ENCODE results near the gene ADAMTSL2.

Gene ADAMTSL2

DNA sequence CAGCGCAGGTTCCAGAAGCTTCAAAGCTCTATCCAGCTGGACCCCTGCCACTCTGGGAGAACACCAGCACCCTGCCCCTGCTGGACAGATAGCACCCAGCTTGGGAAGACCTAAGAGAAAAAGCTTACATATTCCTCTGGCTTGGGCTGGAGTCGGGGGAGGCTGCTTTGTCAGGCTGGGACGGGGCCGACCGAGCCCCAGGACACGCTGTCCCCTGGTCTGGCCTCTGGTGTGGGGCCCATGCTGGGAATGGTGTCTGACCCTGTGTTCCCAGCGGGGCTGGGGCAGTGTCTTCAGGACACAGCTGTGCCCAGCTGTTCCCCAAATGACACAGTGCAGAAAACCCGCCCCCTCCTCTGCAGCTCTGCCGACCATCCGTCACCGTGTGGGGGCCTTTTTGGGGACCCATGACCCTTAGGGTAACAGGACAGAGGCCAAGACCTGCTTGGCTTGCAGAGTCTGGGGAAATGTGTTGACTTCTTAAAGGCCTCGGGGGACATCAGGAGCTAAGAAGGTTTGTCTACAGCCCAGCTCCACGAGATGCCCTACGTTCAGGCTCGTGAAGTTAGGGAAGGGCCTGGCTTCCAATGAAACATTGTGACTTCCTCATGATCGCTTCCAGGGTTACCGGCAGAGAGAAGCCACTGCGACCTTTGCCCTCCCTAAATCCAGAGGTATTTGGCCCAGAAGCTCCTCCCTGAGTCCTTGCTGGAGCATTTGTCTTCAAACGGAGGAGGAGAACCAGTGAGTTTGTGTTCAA is 35.2 kb upstream of the ADAMTSL2 start:
- DNase-seq = no peak
- in situ Hi-C loops (cut with MboI; ENCODE audit: low pct_unique_long_range_greater_than_20kb, low sequenced_read_pairs) = no loop called here

DNA sequence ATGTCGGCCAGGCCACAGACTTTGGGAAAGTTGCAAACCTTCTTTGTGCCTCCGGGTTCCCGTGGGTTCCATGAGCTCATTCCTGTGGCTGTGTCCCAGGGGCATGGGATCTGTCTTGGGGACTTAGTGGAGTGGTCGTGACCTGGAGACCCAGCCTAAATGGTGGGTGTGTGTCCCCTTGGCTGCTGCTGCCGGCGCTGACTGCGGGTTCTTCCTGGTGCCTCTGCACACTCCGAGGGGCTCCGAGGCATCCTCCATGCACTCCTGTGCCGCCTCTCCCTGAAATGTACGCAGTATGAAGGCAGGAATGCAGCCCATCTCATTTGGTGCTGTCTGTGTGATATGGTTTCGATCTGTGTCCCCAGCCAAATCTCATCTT is 34.6 kb upstream of the ADAMTSL2 start:
- in situ Hi-C loops (cut with MboI; ENCODE audit: low pct_unique_long_range_greater_than_20kb, low sequenced_read_pairs) = no loop called here
- DNase-seq = no peak

DNA sequence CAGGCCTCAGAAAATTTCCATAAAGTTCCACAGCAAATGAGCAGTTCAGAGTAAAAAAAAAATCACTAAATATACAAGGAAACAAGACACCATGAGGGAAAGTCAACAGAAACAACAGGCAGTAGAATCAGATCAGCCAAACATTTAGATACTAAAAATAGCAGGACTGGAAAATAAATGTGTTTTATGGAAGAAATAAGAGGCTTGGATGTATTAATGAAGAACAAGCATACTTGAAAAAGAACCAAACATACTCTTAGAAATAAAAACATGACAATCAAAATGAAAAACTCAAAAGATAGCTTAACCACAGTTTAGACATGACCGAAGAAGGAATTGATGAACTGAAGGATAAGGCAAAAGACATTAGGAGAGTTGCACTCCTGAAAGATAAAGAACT is 32.4 kb upstream of the ADAMTSL2 start:
- in situ Hi-C loops (cut with MboI; ENCODE audit: low pct_unique_long_range_greater_than_20kb, low sequenced_read_pairs) = no loop called here
- no peak for DNase-seq

- in situ Hi-C loops (cut with MboI; ENCODE audit: low pct_unique_long_range_greater_than_20kb, low sequenced_read_pairs) = no loop called here
- no peak for DNase-seq
These were observed 29.2 kb upstream of the ADAMTSL2 start for GRCh38 chr9:133505186-133505830.

DNA sequence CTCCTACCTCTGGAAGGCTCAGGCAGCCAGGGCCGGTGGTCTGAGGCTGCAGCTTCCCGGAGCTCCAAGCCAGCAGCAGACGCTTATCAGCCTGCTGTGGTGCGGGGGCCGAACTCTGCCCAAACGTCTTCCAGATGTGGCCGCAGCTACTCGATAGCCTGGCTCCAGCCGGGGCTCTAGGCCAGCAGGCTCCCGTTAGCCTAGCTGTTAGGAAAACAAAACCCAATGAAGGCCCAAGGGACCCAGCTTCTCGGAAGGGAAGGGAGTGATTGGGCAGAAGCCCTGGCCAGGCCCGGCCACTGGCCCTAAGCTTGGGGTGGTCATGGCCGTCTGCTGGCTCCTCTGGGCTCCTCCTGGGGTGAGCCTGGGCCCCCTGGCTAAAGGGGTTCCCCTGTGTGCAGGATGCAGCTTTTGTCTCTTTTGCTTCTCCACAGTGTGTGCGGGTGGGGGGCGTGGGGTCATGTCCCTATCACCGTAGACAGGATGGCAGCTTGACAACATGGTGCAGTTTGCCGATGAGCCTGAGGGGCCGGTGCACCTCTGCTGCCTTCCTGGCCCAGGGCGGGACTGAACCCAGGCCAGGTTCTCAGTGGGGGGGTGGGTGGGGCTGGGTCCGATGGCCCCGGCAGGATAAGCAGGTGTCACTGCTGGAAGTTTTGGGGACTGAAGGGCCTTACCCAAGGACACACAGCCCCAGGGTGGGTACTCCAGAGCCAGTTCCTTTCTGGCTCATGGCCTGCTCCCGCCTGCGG is 28.4 kb upstream of the ADAMTSL2 start:
- no peak for DNase-seq
- in situ Hi-C loops (cut with MboI; ENCODE audit: low pct_unique_long_range_greater_than_20kb, low sequenced_read_pairs) = no loop called here

DNA sequence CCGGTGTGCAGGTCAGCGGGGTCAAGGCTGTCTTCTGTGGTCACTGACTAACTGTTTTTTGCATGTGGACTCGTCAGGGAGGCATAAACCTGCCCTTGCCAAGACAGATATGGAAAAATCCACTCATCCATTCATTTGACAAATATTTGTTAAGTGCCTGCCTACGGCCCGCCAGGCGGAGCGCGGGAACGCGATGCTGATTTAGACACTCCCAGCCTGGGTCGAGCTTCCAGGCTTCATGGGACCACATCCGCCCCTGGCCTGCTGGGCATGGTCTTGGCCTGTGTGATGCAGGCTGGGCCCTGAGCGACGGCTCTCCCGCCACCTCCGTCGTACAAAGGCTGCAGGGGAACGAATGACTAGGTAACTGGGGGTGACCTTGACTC is 27.9 kb upstream of the ADAMTSL2 start:
- in situ Hi-C loops (cut with MboI; ENCODE audit: low pct_unique_long_range_greater_than_20kb, low sequenced_read_pairs) = no loop called here
- DNase-seq = no peak

DNA sequence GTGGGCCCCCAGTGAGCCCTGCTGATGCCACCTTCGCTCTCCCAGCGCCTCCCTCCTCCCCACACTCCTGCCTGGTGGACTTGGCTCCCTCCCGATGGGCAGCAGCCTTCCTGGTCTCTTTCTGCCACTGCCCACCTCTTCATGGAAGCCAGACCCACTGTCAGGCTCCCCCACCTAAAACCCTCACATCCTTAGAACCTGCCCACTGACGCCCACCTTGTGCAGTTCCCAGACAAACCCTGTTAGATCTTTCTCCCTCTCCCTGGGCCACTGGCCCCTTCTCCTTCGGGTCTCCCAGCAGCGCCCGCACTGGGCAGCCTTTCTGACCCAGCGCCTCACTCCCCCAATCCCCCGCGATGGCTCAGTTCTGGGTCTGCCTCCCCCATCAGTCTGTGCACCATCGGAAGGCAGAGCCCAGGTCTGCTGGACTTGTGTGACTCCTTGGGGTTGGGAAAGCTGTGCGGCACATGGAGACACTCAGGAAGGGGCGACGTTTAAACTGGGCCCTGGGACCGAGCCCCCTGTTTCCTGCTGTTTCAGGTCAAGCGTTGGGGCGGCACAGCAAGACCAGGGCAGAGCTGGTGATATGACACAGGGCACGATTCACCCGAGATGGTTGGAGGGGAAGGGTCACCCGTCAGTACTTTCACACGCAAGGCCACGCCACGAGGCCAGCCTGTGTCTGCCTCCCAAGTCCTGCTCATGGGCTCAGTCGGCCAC is 27.1 kb upstream of the ADAMTSL2 start:
- DNase-seq = no peak
- in situ Hi-C loops (cut with MboI; ENCODE audit: low pct_unique_long_range_greater_than_20kb, low sequenced_read_pairs) = no loop called here

- DNase-seq = no peak
- in situ Hi-C loops (cut with MboI; ENCODE audit: low pct_unique_long_range_greater_than_20kb, low sequenced_read_pairs) = no loop called here
These were observed 26.5 kb upstream of the ADAMTSL2 start for GRCh38 chr9:133508046-133508445.

DNA sequence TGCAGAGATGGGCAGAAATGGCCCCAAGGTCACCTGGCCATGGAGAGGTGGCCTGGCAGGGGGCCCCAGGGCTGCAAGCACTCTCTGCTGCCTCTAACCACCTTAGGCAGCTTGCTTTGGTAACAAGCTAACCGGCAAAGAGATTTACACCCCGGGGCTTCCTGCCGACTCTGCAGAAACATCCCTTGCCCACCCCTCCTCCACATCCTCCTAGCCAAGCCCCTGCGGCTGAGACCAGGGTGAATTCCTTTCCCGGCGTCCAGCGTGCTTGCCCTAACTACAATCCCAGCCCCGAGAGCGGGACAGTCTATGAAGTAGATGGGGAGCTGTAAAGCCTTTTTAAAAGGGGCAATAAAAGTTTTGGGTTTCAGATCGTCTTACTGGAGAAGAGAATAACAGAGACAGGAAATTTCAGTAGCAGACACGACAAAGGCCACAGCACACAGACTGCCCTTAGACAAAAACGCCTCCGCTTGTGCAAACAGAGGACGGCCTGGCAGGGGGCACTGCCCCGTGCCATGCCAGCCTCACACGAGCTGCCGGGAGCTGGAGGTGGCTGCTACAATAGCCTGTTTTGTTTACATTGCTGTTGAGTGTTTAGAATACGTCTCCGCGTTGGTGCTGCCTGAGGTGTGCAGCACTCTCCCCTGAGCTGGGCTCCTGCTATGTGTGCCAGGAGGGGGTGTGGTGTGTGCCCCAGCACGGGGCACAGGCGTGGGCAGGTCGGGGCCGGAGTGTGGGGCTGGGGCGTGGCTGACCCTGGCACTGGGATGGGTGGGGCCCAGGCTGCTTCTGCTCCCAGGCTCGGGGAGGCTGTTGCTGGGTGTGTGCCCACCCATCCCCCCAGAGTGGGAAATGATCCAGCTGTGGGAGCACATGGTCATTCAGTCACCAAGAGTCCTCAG is 25.1 kb upstream of the ADAMTSL2 start:
- no peak for DNase-seq

DNA sequence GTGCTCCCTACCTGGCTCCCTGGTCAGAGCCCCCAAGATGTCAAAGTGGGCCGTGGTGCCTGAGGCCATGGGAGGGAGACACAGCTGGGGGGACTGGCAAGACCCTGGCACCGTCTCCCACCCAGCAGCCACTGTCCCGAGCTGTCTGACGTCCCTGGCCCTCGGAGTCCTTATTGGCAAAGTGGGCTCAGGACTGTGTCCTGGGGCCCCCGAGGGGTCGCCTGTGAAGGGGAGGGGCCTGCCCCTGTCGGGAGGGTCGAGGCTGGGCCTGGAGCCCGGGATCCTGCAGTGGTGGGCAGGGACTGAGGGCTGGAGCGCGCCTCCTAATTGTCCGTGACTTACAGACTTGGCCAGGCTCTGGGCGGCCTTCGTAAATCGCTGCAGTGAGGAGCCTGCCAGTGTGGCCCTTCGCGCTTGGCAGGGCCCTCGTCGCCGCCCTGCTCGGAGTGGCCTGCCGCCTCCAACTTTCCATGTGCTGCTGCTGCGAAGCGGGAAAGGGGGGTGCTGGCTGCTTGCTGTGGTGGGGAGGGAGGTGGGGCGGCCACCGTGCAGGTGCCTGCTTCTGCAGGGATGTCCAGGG is 23.5 kb upstream of the ADAMTSL2 start:
- in situ Hi-C loops (cut with MboI; ENCODE audit: low pct_unique_long_range_greater_than_20kb, low sequenced_read_pairs) = no loop called here
- DNase-seq = no peak

More for the DNA sequence above, 25.1 kb upstream of the ADAMTSL2 start:
- in situ Hi-C loops (cut with MboI; ENCODE audit: low pct_unique_long_range_greater_than_20kb, low sequenced_read_pairs) = no loop called here

- in situ Hi-C loops (cut with MboI; ENCODE audit: low pct_unique_long_range_greater_than_20kb, low sequenced_read_pairs) = no loop called here
- no peak for DNase-seq
These were observed 22.9 kb upstream of the ADAMTSL2 start for GRCh38 chr9:133511607-133512006.

GRCh38 chr9:133512253-133513213 is 22.0 kb upstream of the ADAMTSL2 start:
- in situ Hi-C loops (cut with MboI; ENCODE audit: low pct_unique_long_range_greater_than_20kb, low sequenced_read_pairs) = no loop called here
- DNase-seq = no peak

DNA sequence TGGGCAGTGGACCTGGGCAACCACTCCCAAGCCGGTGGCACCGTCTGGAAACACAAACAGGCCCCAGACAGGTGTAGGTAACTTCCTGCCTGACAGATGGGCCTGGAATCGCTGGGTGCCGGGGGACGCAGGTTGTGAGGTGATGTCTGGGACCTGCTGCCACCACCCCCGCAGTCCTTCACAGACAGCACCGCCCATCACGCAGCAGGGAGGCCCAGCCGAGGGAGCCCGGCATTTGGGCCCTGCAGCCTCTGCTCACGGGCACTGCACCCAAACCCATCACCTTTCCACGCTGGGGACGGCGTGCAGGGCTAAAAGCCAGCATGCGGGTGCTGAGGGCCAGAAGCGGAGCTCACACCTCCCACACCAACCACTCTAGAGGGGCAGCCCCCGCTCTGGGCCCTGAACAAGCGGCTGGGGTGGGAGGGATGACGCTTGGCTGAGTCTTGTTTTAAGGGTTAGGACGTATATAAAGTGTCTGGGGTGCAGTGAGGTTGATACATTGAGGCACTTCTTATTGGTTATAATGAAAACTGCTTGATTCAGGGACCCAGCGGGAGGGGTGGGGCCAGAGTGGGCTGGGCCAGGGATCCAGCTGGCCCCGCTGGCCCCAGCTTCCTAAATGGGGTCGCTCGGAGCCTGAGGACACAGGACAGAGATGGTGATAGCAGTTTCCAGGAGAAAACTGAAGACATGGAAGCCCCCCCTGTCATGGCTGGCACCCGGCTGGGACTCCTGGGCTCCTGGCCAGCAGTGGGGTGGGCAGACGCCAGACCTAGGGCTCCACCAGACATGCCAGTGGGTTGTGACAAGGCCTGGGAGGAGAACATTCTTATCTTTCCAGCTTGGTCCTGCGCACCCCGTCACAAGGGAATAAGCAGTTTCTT is 21.0 kb upstream of the ADAMTSL2 start:
- in situ Hi-C loops (cut with MboI; ENCODE audit: low pct_unique_long_range_greater_than_20kb, low sequenced_read_pairs) = no loop called here
- no peak for DNase-seq

DNA sequence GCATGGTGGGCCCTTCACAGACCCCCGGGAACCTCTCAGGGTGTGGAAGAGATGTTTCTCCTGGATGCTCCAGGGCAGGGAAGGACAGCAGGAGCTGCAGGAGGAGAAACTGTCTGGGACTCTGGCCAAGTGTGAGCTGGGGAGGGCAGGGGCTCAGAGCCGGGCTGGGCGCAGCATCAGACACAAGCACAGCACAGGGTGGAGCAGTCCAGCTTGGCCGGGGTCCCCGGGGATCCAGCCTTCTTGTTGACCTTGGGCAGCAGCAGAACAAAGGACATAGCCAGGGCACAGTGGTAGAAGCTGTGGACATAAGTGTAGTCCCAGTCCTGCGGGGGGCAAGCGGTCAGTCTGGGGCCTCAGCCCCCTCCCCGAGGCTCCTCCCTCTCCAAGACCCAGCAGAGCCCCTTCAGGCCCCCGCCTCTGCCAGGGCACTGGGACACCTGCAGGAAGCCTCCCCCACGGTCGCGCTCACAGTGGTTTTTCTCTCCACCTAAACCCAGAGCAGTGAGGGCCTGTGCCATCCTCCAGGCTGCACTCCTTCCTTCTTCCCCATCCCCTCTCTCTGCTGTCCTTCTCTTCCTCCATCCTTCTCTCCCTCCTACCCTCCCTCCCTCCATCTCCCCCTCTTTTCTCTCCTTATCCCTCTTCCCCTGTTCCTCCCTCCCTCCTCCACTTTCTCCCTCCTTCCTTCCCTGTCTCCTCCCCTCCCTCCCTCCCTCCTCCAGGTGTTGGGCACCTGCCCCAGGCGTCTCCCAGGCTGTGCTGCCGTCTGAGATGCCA is 19.9 kb upstream of the ADAMTSL2 start:
- no peak for DNase-seq

GRCh38 chr9:133515240-133515610 is 19.3 kb upstream of the ADAMTSL2 start:
- DNase-seq = no peak
- in situ Hi-C loops (cut with MboI; ENCODE audit: low pct_unique_long_range_greater_than_20kb, low sequenced_read_pairs) = no loop called here

More for the DNA sequence above, 19.9 kb upstream of the ADAMTSL2 start:
- in situ Hi-C loops (cut with MboI; ENCODE audit: low pct_unique_long_range_greater_than_20kb, low sequenced_read_pairs) = no loop called here

All from KBM-7 (cell line).